NOMO-1 treated with dmso at 0.1 percent for 144 hours (cell line): Measurements from ENCODE around the gene WNT7A.

Experiments used
- DNase-seq: peaks from one replicate; lab custom pipeline; 2025; ENCODE audit not compliant: unreplicated experiment; lab: John Stamatoyannopoulos, UW

The WNT7A gene

DNA sequence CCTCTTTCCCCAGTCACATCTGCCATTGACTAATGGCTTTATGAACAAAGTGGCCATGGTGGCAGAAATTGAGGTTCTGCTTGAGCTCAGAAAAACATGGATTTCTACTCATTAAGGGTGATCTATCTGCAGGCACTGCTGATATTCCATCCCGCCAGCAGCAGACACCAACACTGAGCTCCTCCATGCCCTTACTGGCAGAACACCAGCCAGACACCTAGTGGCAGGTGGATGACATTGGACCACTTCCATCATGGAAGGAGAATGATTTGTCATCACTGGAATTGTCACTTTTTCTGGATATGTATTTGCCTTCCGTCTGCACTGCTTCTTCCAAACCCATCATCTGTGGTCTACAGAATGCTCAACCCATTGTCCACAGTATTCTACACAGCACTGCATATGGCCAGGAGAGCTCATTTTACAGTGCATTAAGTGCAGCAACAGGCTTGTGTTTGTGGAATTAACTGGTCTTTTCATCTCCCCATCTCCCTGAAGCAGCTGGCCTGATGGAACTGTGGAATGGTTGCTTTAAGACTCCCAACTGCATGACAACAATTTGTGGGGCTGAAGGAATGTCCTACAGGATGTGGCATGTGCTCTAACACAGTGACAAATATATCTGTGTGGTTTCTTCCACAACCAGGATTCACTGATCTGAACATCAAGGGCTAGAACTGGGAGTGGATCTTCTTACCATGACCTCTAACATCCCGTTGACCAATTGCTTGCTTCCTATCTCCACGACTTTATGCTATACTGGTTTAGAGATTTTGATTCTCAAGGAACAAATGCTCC is 103.4 kb downstream of the WNT7A start:
- no peak for DNase-seq

DNA sequence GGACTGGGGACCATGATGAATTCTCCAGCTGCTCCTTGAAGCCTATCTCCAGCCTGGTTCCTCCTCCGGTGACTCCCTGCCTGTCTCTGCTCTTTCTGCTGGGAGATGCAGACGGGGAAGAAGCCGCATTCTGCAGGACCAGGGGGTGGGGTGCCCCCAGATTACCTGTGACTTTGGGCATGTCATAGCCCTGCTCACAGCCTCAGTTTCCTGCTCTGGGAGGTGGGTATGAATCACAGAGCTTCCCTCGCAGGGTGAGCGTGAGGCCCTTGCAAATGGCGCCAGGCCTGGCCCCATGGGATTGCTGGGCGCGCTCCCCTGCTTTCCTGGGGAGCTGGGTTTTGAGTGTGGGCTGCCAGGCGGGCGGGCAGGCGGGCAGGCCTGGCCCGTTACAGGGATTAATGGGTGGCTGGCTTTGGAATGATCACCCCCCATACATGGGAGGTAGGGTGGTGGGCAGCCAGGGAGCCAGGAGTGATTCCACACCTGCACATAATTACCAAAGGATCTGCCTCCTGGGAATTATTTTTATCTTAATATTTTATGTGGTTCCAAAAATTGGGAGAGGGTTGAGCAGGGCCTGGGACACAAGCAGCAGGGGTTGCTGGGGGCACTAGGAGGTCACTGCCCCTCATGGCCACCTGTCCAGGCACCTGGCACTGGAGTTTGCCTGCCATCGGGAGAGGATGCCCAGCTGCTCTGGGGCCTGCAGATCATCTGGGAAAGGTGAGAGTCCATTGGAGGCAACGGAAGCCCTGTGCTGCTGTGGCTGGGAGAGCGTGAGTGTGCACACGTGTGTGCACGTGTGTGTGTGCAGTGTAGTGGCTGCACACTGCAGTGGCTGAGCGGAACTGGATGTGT is 106.8 kb downstream of the WNT7A start:
- DNase-seq: no peak

DNA sequence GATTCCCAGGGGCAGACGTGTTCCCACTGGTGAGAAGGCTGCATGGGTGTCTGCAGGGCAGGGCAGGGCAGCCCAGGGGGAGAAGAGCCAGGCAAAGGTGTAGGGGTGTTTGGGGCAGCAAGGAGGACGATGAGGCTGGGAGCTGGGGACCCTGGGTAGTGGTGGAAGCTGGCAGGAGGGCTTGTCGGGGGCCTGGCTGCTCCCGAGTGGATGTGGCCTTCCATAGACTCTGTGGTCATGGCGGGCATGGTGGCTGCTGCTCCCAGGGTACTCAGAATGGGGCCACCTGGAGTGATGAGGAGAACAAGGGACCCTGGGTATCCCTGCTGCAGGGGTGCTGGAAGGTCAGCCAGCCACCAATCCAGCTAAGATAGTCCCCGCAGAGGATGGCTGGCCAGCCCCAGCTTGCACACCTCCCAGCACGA is 107.5 kb downstream of the WNT7A start:
- DNase-seq: no peak

DNA sequence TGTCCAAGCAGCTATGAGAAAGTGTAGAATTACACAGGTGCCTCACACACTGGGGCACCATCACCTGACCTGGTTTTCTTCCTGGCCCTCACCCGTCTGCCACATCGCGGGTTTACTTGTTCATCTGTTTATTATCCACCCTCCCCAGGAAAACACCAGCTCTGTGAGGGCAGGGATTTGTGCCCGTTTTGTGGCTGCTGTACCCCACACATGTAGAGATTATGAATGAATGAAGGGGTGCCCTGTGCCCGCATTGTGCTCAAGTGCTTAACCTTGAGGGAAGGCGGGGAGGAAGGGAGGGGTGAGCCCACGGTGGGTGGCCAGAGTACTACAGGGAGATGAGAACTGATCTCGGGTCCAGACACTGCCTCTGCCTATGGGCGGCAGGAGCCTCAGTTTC is 108.4 kb downstream of the WNT7A start:
- no peak for DNase-seq

DNA sequence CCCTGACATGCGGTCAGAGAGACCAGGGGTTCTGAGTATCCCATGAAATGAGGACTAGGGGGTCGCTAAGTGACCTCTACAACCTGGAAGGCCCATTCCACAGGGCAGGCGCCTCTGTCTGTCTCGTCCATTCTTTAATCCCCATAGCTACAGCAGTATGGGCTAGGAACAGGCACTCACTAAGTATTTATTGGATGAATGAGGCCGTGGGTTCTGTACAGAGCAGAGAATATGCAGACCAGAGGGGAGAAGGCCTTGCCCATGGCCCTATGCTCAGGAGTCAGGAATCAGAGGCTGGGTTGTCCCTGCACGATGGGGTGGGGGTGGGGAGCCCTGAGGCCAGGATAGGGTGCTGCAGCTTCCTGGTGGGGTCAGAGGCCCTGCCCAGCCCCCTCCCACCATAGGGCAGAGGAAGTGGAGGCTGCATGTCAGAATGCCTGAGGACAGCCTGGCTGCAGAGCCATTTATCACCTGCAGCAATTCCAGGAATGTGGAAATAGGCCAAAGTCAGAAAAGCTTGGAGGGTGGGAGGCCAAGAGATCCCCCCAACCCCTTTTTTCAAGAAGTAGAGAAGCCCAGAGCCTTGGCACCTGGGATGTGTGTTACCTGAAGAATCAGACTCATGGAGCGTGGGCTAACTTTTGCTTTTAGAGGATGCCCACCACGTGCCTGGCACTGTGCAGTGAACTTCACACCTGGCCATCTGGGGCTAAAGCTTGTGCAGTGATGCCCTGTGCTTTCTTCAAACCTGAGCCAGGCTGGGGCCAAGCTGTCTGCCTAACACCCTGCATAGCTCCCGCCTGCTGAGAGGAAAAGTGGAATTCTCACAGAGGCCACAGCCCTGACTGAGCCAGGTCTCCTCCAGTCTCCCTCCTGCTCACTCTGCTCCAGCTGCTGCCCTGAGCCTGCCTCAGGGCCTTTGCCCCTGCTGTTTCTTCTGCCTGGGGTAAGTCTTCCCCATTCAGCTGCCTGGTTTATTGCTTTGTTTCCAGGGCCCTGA is 109.4 kb downstream of the WNT7A start:
- no peak for DNase-seq

DNA sequence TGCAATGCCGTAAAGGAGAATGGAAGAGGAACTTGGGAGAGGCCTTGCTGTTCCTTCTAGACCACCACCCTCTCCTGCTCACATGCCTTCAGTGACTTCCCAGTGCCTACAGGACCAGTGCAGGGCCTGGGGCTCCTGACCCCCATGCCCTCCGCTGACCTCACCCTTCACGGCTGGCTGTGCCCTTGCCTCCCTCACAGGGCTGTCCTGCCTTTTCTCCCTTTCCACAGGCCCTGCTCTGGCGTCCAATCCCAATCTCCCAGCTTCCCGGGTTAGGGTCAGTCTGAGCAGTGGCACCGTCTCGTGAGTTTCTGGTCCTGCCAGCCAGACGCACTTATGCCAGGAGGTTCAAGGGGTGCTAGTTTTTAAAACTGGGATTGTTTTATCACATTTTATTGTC is 110.4 kb downstream of the WNT7A start:
- DNase-seq: no peak

DNA sequence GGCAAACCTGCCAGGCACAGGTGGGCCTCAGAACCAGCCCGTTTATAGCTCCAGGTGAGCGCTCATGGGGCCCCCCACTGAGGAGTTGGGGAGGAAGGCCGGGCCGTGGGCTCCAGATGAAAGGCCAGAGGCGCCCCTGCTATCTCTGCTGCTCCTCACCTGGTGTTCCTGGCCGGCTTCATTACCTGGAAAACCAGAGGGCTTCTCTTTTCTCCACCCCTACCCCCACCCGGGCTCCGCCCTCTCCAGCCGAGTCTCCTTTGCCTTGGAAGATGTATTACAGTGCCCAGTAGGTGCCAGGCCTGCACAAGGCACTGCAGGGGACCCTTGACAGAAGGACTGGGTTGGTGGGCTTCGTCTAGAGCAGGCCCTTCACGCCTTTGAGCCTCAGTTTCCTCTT is 111.4 kb downstream of the WNT7A start:
- no peak for DNase-seq

- no peak for DNase-seq
These were observed 112.0 kb downstream of the WNT7A start for GRCh38 chr3:13767896-13768295.

GRCh38 chr3:13767030-13767429 is 112.8 kb downstream of the WNT7A start:
- no peak for DNase-seq
